ENCODE data around the gene MTHFD2.

DNA sequence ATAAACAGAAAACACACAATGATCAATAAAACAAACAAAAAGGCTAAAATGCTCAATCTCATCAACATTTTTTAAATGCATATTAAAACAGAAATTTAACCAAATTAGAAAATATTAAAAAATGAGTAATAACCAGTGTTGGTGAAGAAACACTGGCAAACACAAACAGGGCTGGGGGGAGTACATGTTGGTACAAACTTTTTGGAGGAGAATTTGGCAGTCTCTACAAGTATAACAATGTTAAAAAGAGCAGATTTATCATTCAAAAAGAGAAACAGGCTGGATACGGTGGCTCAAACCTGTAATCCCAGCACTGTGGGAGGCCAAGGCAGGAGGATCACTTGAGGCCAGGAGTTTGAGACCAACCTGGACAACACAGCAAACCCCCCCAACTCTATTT lies 33.7 kb upstream of the MTHFD2 start:
- no peak for TF ChIP-seq CTCF (IDR thresholded peaks at IDR 0.05)
- TF ChIP-seq EZH2 (IDR thresholded peaks at IDR 0.05; ENCODE audit: borderline replicate concordance, insufficient read depth, low read depth, low read length, poor library complexity, severe bottlenecking): no peak
